Endothelial cell of umbilical vein (primary cell): Measurements from ENCODE around the gene LRRC52. TPM values are rescaled to one million over a fixed set of nuclear protein-coding genes. Genes with fewer than 3 reads are reported as not detected.

Experiments
- BruUV-seq: library from RNA; stranded (reverse); fragments of 400-500 nt; replicated peaks from 2 replicates; lab custom pipeline; 2021; lab: Mats Ljungman, UMichigan
- CTCF ChIA-PET: fragments of 300-600, 350-600 bp; sonication (Branson Sonifier 250); formaldehyde crosslinking; loops from one replicate; lab custom pipeline; 2021; ENCODE audit warnings: antibody characterized with exemption, inconsistent platforms; lab: Charles Lee
- POLR2A ChIA-PET: fragments of 300-600, 350-600 bp; sonication (Branson Sonifier 250); formaldehyde crosslinking; loops from one replicate; lab custom pipeline; 2021; ENCODE audit warnings: antibody characterized with exemption, inconsistent platforms; lab: Charles Lee
- DNase-seq: peaks from one replicate; pipeline ENCODE4 v3.0.0-alpha.2; 2011; ENCODE audit warnings: low read depth, low spot score
- FAIRE-seq: peaks from 2 replicates; lab custom pipeline; 2011; peaks lifted over from hg19 to GRCh38; lab: Jason Lieb, UNC
- H2AFZ ChIP-seq: 2 replicates; pipeline ENCODE4 v1.6.0; 2012; ENCODE audit warnings: low read depth, low read length, control low read depth, inconsistent platforms
- H3K27ac ChIP-seq: 2 replicates; pipeline ENCODE4 v1.5.1; 2011; ENCODE audit warnings: low read depth, mild to moderate bottlenecking, control low read depth, low read length, moderate library complexity; ENCODE audit not compliant: insufficient read depth
- H3K27me3 ChIP-seq, 2 experiments: 2 replicates each; pipeline versions ENCODE4 v1.6.0 to v1.6.1; 2011; ENCODE audit warnings: low read length in 2 of 2, mixed read lengths in 1 of 2; ENCODE audit not compliant: control insufficient read depth in 2 of 2, insufficient read depth in 2 of 2
- H3K36me3 ChIP-seq, 2 experiments: 2 replicates in 1 of 2; 3 replicates in 1 of 2; pipeline ENCODE4 v1.5.1; 2011; ENCODE audit warnings: low read length in 2 of 2, mild to moderate bottlenecking in 1 of 2, moderate library complexity in 1 of 2; ENCODE audit not compliant: control insufficient read depth in 2 of 2, insufficient read depth in 2 of 2; ENCODE audit errors: extremely low read depth in 1 of 2
- H3K4me1 ChIP-seq: 3 replicates; pipeline ENCODE4 v1.5.1; 2011; ENCODE audit warnings: mild to moderate bottlenecking, low read length; ENCODE audit not compliant: control insufficient read depth, insufficient read depth; ENCODE audit errors: extremely low read depth
- H3K4me2 ChIP-seq: 2 replicates; pipeline ENCODE4 v1.6.1; 2011; ENCODE audit warnings: low read length, control low read depth, mixed read lengths; ENCODE audit not compliant: insufficient read depth
- H3K4me3 ChIP-seq, 3 experiments: fragments of 200-600 bp in 1 of 3; sonication (generic), shearing (Covaris generic) in 1 of 3; replicated peaks in 1 of 3; 2 replicates each; pipeline ENCODE4 v1.5.1; 2011 to 2016; ENCODE audit warnings: control low read depth in 3 of 3, low read length in 3 of 3, mild to moderate bottlenecking in 2 of 3, inconsistent platforms in 1 of 3, low read depth in 1 of 3, moderate library complexity in 1 of 3; ENCODE audit not compliant: insufficient read depth in 1 of 3
- H3K79me2 ChIP-seq: 2 replicates; pipeline ENCODE4 v1.6.0; 2012; ENCODE audit warnings: low read length, inconsistent platforms; ENCODE audit not compliant: control insufficient read depth, insufficient read depth
- H3K9ac ChIP-seq: replicated peaks from 2 replicates; pipeline ENCODE3; 2011; ENCODE audit warnings: low read length, control low read depth; ENCODE audit not compliant: insufficient read depth; ENCODE audit errors: extremely low read depth
- H3K9me1 ChIP-seq: replicated peaks from 3 replicates; pipeline ENCODE4 v1.6.0; 2011; ENCODE audit warnings: mild to moderate bottlenecking, low read length; ENCODE audit not compliant: control insufficient read depth, insufficient read depth; ENCODE audit errors: extremely low read depth
- H3K9me3 ChIP-seq: replicated peaks from 2 replicates; pipeline ENCODE4 v1.5.1; 2012; ENCODE audit warnings: low read length, inconsistent platforms; ENCODE audit not compliant: control insufficient read depth, insufficient read depth
- H4K20me1 ChIP-seq: replicated peaks from 2 replicates; pipeline ENCODE3; 2011; ENCODE audit warnings: mild to moderate bottlenecking, low read length; ENCODE audit not compliant: control insufficient read depth, insufficient read depth; ENCODE audit errors: extremely low read depth
- CTCF ChIP-seq, 2 donors: IDR thresholded peaks; 1 replicate in 1 of 2; 2 replicates in 1 of 2; pipeline ENCODE4 v1.5.1; 2011; ENCODE audit warnings: low read length in 2 of 2, mild to moderate bottlenecking in 2 of 2, moderate library complexity in 2 of 2, control low read depth in 1 of 2, inconsistent platforms in 1 of 2, low read depth in 1 of 2; ENCODE audit not compliant: insufficient read depth in 1 of 2; ENCODE audit errors: extremely low read depth in 1 of 2
- EZH2 ChIP-seq: IDR thresholded peaks from 2 replicates; pipeline ENCODE4 v1.6.1; 2012; ENCODE audit warnings: borderline replicate concordance, low read depth, mild to moderate bottlenecking, moderate library complexity, low read length, inconsistent platforms; ENCODE audit not compliant: severe bottlenecking
- FOS ChIP-seq: IDR thresholded peaks from 2 replicates; pipeline ENCODE4 v1.6.1; 2011; ENCODE audit warnings: mild to moderate bottlenecking, low read length, moderate library complexity, borderline replicate concordance; ENCODE audit not compliant: insufficient read depth
- GATA2 ChIP-seq: IDR thresholded peaks from 2 replicates; pipeline ENCODE4 v1.7.0; 2011; ENCODE audit warnings: low read depth, mild to moderate bottlenecking, moderate library complexity, mixed read lengths, low read length; ENCODE audit not compliant: insufficient read length, insufficient read depth
- JUN ChIP-seq: IDR thresholded peaks from 2 replicates; pipeline ENCODE4 v1.6.1; 2011; ENCODE audit warnings: borderline replicate concordance, low read depth; ENCODE audit not compliant: insufficient read length, insufficient read depth
- MAX ChIP-seq: IDR thresholded peaks from 2 replicates; pipeline ENCODE4 v1.6.1; 2011; ENCODE audit not compliant: insufficient read depth, insufficient read length
- MYC ChIP-seq: IDR thresholded peaks from one replicate; pipeline ENCODE4 v1.6.1; 2011; ENCODE audit warnings: mild to moderate bottlenecking, low read depth, low read length
- POLR2A ChIP-seq: IDR thresholded peaks from 2 replicates; pipeline ENCODE4 v1.6.1; 2012; ENCODE audit warnings: low read depth, mild to moderate bottlenecking, control low read depth, low read length
- POLR2AphosphoS5 ChIP-seq: IDR thresholded peaks from 2 replicates; pipeline ENCODE4 v1.6.1; 2012; ENCODE audit warnings: low read depth, mild to moderate bottlenecking, control low read depth, low read length, moderate library complexity; ENCODE audit not compliant: insufficient read depth
- dilution Hi-C: fragments of 300-500 bp; cut with MboI; formaldehyde crosslinking; loops from one replicate; pipeline ENCODE4 v1.15.0; 2019; ENCODE audit warnings: low sequenced_read_pairs; ENCODE audit not compliant: extremely low pct_ligation_motif_present
- intact Hi-C: fragments of 100-400 bp; cut with micrococcal nuclease; formaldehyde crosslinking; loops from one replicate; pipeline ENCODE4 v1.10.0; 2022
- polyA plus RNA-seq, 4 experiments: library from polyadenylated mRNA; depleted of rRNA in 3 of 4; stranded (reverse) in 3 of 4; unstranded in 1 of 4; fragments of >200 nt; gene quantifications; 2 replicates each; pipeline versions ENCODE4 v1.2.1 to v1.2.3, GENCODE V29; 2011 to 2012; ENCODE audit warnings: missing spikeins in 1 of 4
- total RNA-seq: library from RNA; stranded (reverse); gene quantifications from 2 replicates; pipeline ENCODE4 v1.2.3, GENCODE V29; 2021

The LRRC52 gene
- total and polyA plus RNA-seq, 2 donors (not counting 3 experiments of a cell fraction or from before 2014, with no cell fraction given): not detected

- no peak overlapping the region for H3K4me3 ChIP-seq
- POLR2A ChIA-PET: no interaction called here
- no peaks in the 10 kb centered on the region for H3K36me3 ChIP-seq
- intact Hi-C loops: no loop called here
- dilution Hi-C loops: no loop called here
- no TSS peak for BruUV-seq
- H3K9me3 ChIP-seq: no peaks in the 10 kb centered on the region
- H2AFZ ChIP-seq: no peak overlapping the region
- no peak overlapping the region for H3K27ac ChIP-seq
- H3K4me2 ChIP-seq: no peak overlapping the region
- H4K20me1 ChIP-seq: no peaks in the 10 kb centered on the region
- H3K27me3 ChIP-seq: no peaks in the 10 kb centered on the region
- TF ChIP-seq JUN: no peak
- no peak for TF ChIP-seq FOS
- TF ChIP-seq POLR2AphosphoS5: no peak
- TF ChIP-seq MYC: no peak
- TF ChIP-seq POLR2A: no peak
- TF ChIP-seq CTCF (IDR thresholded peaks at IDR 0.05; ENCODE audit: extremely low read depth in 1 of 2, insufficient read depth in 1 of 2, low read depth in 1 of 2, low read length in 2 of 2): no peak
- TF ChIP-seq EZH2: no peak
- no peak for TF ChIP-seq MAX
- no peak for TF ChIP-seq GATA2
- CTCF ChIA-PET: interaction anchor here (1.3 kb wide), 1 partner anchor 359 kb away, joined by 4 read pairs; no protein-coding TSS in a partner anchor
- FAIRE-seq (no peak), DNase-seq (no peak)
- no peaks in the 10 kb centered on the region for H3K9me1 ChIP-seq
- H3K9ac ChIP-seq: no peak overlapping the region
- no peaks in the 10 kb centered on the region for H3K79me2 ChIP-seq
- no peaks in the 10 kb centered on the region for H3K4me1 ChIP-seq
These were observed 22.1 kb downstream of the LRRC52 start for GRCh38 chr1:165565751-165566490.
